GM18909 (cell line): Measurements from ENCODE around the gene TMEM131L.
"Not testable (repeated sequence)": the region's sequence is repeated elsewhere in the genome, so short reads cannot be mapped to it uniquely, and the experiment has no call there.

Experiments used
- ATAC-seq: cut with Tn5 transposase; IDR thresholded peaks from one replicate; pipeline ENCODE4 v1.9.1; 2021; ENCODE audit warnings: mild to moderate bottlenecking; ENCODE audit not compliant: unreplicated experiment, poor library complexity

The TMEM131L gene

GRCh38 chr4:153448003-153448731 is 18.0 kb upstream of the TMEM131L start:
- ATAC-seq = no peak

- ATAC-seq = no peak
Observed at GRCh38 chr4:153449338-153449737, 16.8 kb upstream of the TMEM131L start.

GRCh38 chr4:153450544-153450917 is 15.6 kb upstream of the TMEM131L start:
- ATAC-seq = no peak

GRCh38 chr4:153451145-153451544 is 15.0 kb upstream of the TMEM131L start:
- not testable (repeated sequence) for ATAC-seq

- ATAC-seq = no peak
Observed at GRCh38 chr4:153451911-153452657, 14.1 kb upstream of the TMEM131L start.

GRCh38 chr4:153452658-153453378 is 13.3 kb upstream of the TMEM131L start:
- no peak for ATAC-seq

GRCh38 chr4:153453402-153453801 is 12.8 kb upstream of the TMEM131L start:
- ATAC-seq = no peak

GRCh38 chr4:153458969-153459368 is 7.2 kb upstream of the TMEM131L start:
- ATAC-seq = no peak

- not testable (repeated sequence) for ATAC-seq
Observed at GRCh38 chr4:153461549-153461948, 4.6 kb upstream of the TMEM131L start.

- no peak for ATAC-seq
Observed at GRCh38 chr4:153464068-153464467, 2.1 kb upstream of the TMEM131L start.

GRCh38 chr4:153465140-153465539 is 1.0 kb upstream of the TMEM131L start:
- ATAC-seq = no peak

- peak; percentile 13 for ATAC-seq
Observed at GRCh38 chr4:153465615-153466080, 512 bp upstream of the TMEM131L start.

- ATAC-seq = peak; percentile 58
Observed at GRCh38 chr4:153466949-153467896, 1.1 kb downstream of the TMEM131L start.

GRCh38 chr4:153467897-153468262 is 1.7 kb downstream of the TMEM131L start:
- no peak for ATAC-seq

- peak; percentile 25 for ATAC-seq
Observed at GRCh38 chr4:153468587-153468986, 2.4 kb downstream of the TMEM131L start.

- no peak for ATAC-seq
Observed at GRCh38 chr4:153469031-153469430, 2.9 kb downstream of the TMEM131L start.

- not testable (repeated sequence) for ATAC-seq
Observed at GRCh38 chr4:153471071-153471697, 5.0 kb downstream of the TMEM131L start.

GRCh38 chr4:153471698-153472093 is 5.5 kb downstream of the TMEM131L start:
- ATAC-seq = peak; percentile 37
